HepG2 (cell line): ENCODE measurements around the gene NUTF2. TPM values are rescaled to one million over a fixed set of nuclear protein-coding genes. Genes with fewer than 3 reads are reported as not detected.

Experiments used
- AKAP8 ChIP-seq: sonication (generic); formaldehyde crosslinking; IDR thresholded peaks from 2 replicates; pipeline ENCODE4 v1.5.1; 2020; ENCODE audit warnings: mild to moderate bottlenecking, missing genetic modification reagents
- ARHGAP35 ChIP-seq: sonication (generic); formaldehyde crosslinking; IDR thresholded peaks from 2 replicates; pipeline ENCODE4 v1.9.0; 2022; ENCODE audit warnings: mild to moderate bottlenecking, inconsistent platforms, moderate library complexity, missing genetic modification reagents, borderline replicate concordance
- ATF1 ChIP-seq: IDR thresholded peaks from 2 replicates; pipeline ENCODE4 v1.6.1; 2016; ENCODE audit warnings: mild to moderate bottlenecking, control low read depth
- CCDC6 ChIP-seq: sonication (generic); formaldehyde crosslinking; IDR thresholded peaks from 2 replicates; pipeline ENCODE4 v1.8.1; 2022; ENCODE audit warnings: mild to moderate bottlenecking, missing genetic modification reagents, moderate library complexity
- CREM ChIP-seq, 2 experiments: sonication (generic) in 1 of 2; formaldehyde crosslinking in 1 of 2; IDR thresholded peaks; 2 replicates each; pipeline versions ENCODE4 v1.4.0 to v1.6.1; 2016 to 2020; ENCODE audit warnings: antibody characterized with exemption in 1 of 2, mild to moderate bottlenecking in 1 of 2, missing genetic modification reagents in 1 of 2
- ELF1 ChIP-seq: sonication (generic); formaldehyde crosslinking; IDR thresholded peaks from 2 replicates; pipeline ENCODE4 v1.4.0; 2020; ENCODE audit warnings: missing genetic modification reagents
- FOXM1 ChIP-seq: sonication (generic); formaldehyde crosslinking; IDR thresholded peaks from 2 replicates; pipeline ENCODE4 v1.5.0; 2020; ENCODE audit warnings: missing genetic modification reagents
- MYNN ChIP-seq: sonication (generic); formaldehyde crosslinking; IDR thresholded peaks from 2 replicates; pipeline ENCODE4 v1.4.0; 2020; ENCODE audit warnings: mild to moderate bottlenecking, low read depth, missing genetic modification reagents
- TEAD3 ChIP-seq: optimal IDR thresholded peaks from 2 replicates; pipeline ENCODE3; 2016; ENCODE audit warnings: borderline replicate concordance
- TRIM24 ChIP-seq: sonication (generic); formaldehyde crosslinking; IDR thresholded peaks from 2 replicates; pipeline ENCODE4 v1.8.0; 2022; ENCODE audit warnings: mild to moderate bottlenecking, missing genetic modification reagents
- ZFP37 ChIP-seq: sonication (generic); formaldehyde crosslinking; IDR thresholded peaks from 2 replicates; pipeline ENCODE4 v1.4.0; 2020; ENCODE audit warnings: missing genetic modification reagents, borderline replicate concordance
- ZFP90 ChIP-seq: sonication (generic); formaldehyde crosslinking; IDR thresholded peaks from 2 replicates; pipeline ENCODE4 v1.8.0; 2022; ENCODE audit warnings: missing genetic modification reagents, mild to moderate bottlenecking, inconsistent platforms, borderline replicate concordance
- ZKSCAN5 ChIP-seq: sonication (generic); formaldehyde crosslinking; IDR thresholded peaks from 2 replicates; pipeline ENCODE4 v1.5.1; 2020; ENCODE audit warnings: mild to moderate bottlenecking, missing genetic modification reagents
- ZMYM2 ChIP-seq: sonication (generic); formaldehyde crosslinking; IDR thresholded peaks from 2 replicates; pipeline ENCODE4 v1.8.0; 2022; ENCODE audit warnings: mild to moderate bottlenecking, missing genetic modification reagents
- ZNF101 ChIP-seq: sonication (generic); formaldehyde crosslinking; IDR thresholded peaks from 2 replicates; pipeline ENCODE4 v1.4.0; 2020; ENCODE audit warnings: mild to moderate bottlenecking, low read depth, missing genetic modification reagents, borderline replicate concordance
- ZNF496 ChIP-seq: sonication (generic); formaldehyde crosslinking; IDR thresholded peaks from 2 replicates; pipeline ENCODE4 v1.8.1; 2023; ENCODE audit warnings: mild to moderate bottlenecking, moderate library complexity, missing genetic modification reagents; ENCODE audit not compliant: insufficient replicate concordance
- ZNF569 ChIP-seq: sonication (generic); formaldehyde crosslinking; IDR thresholded peaks from 2 replicates; pipeline ENCODE4 v1.5.0; 2020; ENCODE audit warnings: mild to moderate bottlenecking, missing genetic modification reagents, moderate library complexity, borderline replicate concordance
- ZNF605 ChIP-seq: sonication (generic); formaldehyde crosslinking; IDR thresholded peaks from 2 replicates; pipeline ENCODE4 v1.8.0; 2022; ENCODE audit warnings: mild to moderate bottlenecking, missing genetic modification reagents
- ZNF614 ChIP-seq: IDR thresholded peaks from 2 replicates; pipeline ENCODE4 v1.6.1; 2018; ENCODE audit warnings: missing biosample characterization, missing genetic modification reagents, inconsistent platforms, borderline replicate concordance
- ZNF616 ChIP-seq: sonication (generic); formaldehyde crosslinking; IDR thresholded peaks from 2 replicates; pipeline ENCODE4 v1.5.0; 2020; ENCODE audit warnings: low read depth, mild to moderate bottlenecking, missing genetic modification reagents
- ZNF629 ChIP-seq: sonication (generic); formaldehyde crosslinking; conservative IDR thresholded peaks from 2 replicates; pipeline ENCODE4 v1.5.0; 2020; ENCODE audit warnings: missing genetic modification reagents
- ZNF670 ChIP-seq: sonication (generic); formaldehyde crosslinking; IDR thresholded peaks from 2 replicates; pipeline ENCODE4 v1.8.0; 2022; ENCODE audit warnings: mild to moderate bottlenecking, missing genetic modification reagents, borderline replicate concordance
- ZSCAN20 ChIP-seq: sonication (generic); formaldehyde crosslinking; IDR thresholded peaks from 2 replicates; pipeline ENCODE4 v1.4.0; 2020; ENCODE audit warnings: missing genetic modification reagents, mild to moderate bottlenecking, borderline replicate concordance
- polyA plus RNA-seq, 8 experiments: library from polyadenylated mRNA; depleted of rRNA in 3 of 8; stranded (reverse) in 7 of 8; unstranded in 1 of 8; fragments of >200 nt; fragmentation: Illumina TruSeq in 4 of 8; extraction: Trizol in 4 of 8; gene quantifications; 2 replicates each; pipeline versions ENCODE4 v1.2.1 to v1.2.3, GENCODE V29; 2011 to 2016; ENCODE audit warnings: low read depth in 4 of 8, missing spikeins in 1 of 8, mixed read lengths in 1 of 8; ENCODE audit not compliant: insufficient read depth in 1 of 8
- total RNA-seq, 5 experiments: library from RNA; depleted of rRNA; stranded (reverse); fragments of >200 nt; fragmentation: Illumina TruSeq; extraction: Trizol; gene quantifications; 2 replicates each; pipeline ENCODE4 v1.2.3, GENCODE V29; 2016; ENCODE audit warnings: low read depth in 1 of 5
- TF ChIP-seq, protein P1 (sequence below): sonication (generic); formaldehyde crosslinking; IDR thresholded peaks from 2 replicates; pipeline ENCODE4 v1.4.0; 2020; ENCODE audit warnings: mild to moderate bottlenecking, missing genetic modification reagents
- TF ChIP-seq, protein P2 (sequence below): conservative IDR thresholded peaks from 2 replicates; pipeline ENCODE4 v1.6.1; 2018; ENCODE audit warnings: missing genetic modification reagents
- TF ChIP-seq, protein P3 (sequence below): sonication (generic); formaldehyde crosslinking; conservative IDR thresholded peaks from 2 replicates; pipeline ENCODE4 v1.8.0; 2022; ENCODE audit warnings: missing genetic modification reagents

NUTF2 gene
- total and polyA plus RNA-seq, 2 of the 13 experiments (the other 11 are each of a cell fraction or from before 2014, with no cell fraction given) = 168 to 214 TPM

DNA sequence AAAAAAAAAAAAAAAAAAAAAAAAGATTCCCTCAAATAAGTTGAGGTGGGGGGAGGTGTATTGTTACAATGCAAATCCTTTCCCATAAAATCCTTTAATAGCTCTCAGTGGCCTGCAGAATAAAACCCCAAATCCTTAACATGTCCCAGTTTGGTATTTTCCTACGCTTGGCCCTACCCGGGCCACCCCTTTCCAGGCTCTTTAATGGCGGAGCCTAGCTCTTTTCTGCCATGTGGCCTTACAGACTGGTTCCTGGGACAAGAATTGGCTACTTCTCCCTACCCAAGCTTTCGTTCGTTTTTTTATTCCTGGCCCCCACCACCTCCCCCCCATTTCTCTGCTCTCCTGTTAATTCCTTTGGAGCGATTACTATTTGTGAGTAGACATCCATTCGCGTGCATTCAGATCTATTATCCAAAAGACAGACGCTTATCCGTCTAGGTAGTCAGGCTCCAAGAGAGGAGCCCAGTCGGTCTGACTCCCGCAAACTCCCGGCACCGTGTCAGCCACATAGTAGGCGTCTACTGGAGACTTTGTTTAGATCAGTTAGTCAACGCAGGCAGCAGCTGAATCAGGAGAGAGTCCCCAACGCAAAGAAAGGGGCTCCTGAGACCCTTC is 5.4 kb upstream of the NUTF2 start (continued):
- no peak for TF ChIP-seq ZFP90
- no peak for TF ChIP-seq ATF1 (CRISPR knock-in tag)
- no peak for TF ChIP-seq CREM (IDR thresholded peaks at IDR 0.05)
- TF ChIP-seq CREM (CRISPR knock-in tag; IDR thresholded peaks at IDR 0.05) = no peak
- TF ChIP-seq, protein P1, sequence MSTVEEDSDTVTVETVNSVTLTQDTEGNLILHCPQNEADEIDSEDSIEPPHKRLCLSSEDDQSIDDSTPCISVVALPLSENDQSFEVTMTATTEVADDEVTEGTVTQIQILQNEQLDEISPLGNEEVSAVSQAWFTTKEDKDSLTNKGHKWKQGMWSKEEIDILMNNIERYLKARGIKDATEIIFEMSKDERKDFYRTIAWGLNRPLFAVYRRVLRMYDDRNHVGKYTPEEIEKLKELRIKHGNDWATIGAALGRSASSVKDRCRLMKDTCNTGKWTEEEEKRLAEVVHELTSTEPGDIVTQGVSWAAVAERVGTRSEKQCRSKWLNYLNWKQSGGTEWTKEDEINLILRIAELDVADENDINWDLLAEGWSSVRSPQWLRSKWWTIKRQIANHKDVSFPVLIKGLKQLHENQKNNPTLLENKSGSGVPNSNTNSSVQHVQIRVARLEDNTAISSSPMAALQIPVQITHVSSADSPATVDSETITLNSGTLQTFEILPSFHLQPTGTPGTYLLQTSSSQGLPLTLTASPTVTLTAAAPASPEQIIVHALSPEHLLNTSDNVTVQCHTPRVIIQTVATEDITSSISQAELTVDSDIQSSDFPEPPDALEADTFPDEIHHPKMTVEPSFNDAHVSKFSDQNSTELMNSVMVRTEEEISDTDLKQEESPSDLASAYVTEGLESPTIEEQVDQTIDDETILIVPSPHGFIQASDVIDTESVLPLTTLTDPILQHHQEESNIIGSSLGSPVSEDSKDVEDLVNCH = no peak
- TF ChIP-seq ZNF569 (CRISPR knock-in tag) = 0 out of 2 replicates have a peak, but pooled peaks have one; percentile 29
- no peak for TF ChIP-seq ZKSCAN5
- TF ChIP-seq ZNF616 (CRISPR knock-in tag) = 0 out of 2 replicates have a peak, but pooled peaks have one; percentile 38
- TF ChIP-seq ZMYM2 (CRISPR knock-in tag) = peak; percentile 88
- TF ChIP-seq ZNF670 (CRISPR knock-in tag) = 0 out of 2 replicates have a peak, but pooled peaks have one; percentile 74
- no peak for TF ChIP-seq ZFP37 (CRISPR knock-in tag)
- TF ChIP-seq, protein P2, sequence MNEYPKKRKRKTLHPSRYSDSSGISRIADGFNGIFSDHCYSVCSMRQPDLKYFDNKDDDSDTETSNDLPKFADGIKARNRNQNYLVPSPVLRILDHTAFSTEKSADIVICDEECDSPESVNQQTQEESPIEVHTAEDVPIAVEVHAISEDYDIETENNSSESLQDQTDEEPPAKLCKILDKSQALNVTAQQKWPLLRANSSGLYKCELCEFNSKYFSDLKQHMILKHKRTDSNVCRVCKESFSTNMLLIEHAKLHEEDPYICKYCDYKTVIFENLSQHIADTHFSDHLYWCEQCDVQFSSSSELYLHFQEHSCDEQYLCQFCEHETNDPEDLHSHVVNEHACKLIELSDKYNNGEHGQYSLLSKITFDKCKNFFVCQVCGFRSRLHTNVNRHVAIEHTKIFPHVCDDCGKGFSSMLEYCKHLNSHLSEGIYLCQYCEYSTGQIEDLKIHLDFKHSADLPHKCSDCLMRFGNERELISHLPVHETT (CRISPR knock-in tag) = no peak
- TF ChIP-seq TRIM24 (CRISPR knock-in tag) = 0 out of 2 replicates have a peak, but pooled peaks have one; percentile 35
- TF ChIP-seq ZNF614 = no peak
- TF ChIP-seq ZNF496 (CRISPR knock-in tag) = no peak
- no peak for TF ChIP-seq ZNF101 (CRISPR knock-in tag)
- TF ChIP-seq TEAD3 (CRISPR knock-in tag) = no peak
- TF ChIP-seq, protein P3, sequence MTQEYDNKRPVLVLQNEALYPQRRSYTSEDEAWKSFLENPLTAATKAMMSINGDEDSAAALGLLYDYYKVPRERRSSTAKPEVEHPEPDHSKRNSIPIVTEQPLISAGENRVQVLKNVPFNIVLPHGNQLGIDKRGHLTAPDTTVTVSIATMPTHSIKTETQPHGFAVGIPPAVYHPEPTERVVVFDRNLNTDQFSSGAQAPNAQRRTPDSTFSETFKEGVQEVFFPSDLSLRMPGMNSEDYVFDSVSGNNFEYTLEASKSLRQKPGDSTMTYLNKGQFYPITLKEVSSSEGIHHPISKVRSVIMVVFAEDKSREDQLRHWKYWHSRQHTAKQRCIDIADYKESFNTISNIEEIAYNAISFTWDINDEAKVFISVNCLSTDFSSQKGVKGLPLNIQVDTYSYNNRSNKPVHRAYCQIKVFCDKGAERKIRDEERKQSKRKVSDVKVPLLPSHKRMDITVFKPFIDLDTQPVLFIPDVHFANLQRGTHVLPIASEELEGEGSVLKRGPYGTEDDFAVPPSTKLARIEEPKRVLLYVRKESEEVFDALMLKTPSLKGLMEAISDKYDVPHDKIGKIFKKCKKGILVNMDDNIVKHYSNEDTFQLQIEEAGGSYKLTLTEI (CRISPR knock-in tag) = no peak
- TF ChIP-seq AKAP8 (CRISPR knock-in tag) = no peak
- no peak for TF ChIP-seq ARHGAP35 (CRISPR knock-in tag)
- peak; percentile 78; the same call in 1 of the 2 replicates for TF ChIP-seq ZNF605 (CRISPR knock-in tag)
- no peak for TF ChIP-seq ZSCAN20
- TF ChIP-seq CCDC6 (CRISPR knock-in tag) = 0 out of 2 replicates have a peak, but pooled peaks have one; percentile 6
- no peak for TF ChIP-seq ZNF629 (CRISPR knock-in tag)
- TF ChIP-seq MYNN (CRISPR knock-in tag) = no peak
- no peak for TF ChIP-seq FOXM1 (CRISPR knock-in tag)
- TF ChIP-seq ELF1 (CRISPR knock-in tag) = no peak
